Activated T-cell treated with anti-CD3 and anti-CD28 coated beads for 4 hours (primary cell): ENCODE measurements around the gene FMNL2.
"Not testable (repeated sequence)": the region's sequence is repeated elsewhere in the genome, so short reads cannot be mapped to it uniquely, and the experiment has no call there.

ENCODE experiments used
- DNase-seq: peaks from one replicate; pipeline ENCODE4 v3.0.0-alpha.2; 2020

The FMNL2 gene

DNA sequence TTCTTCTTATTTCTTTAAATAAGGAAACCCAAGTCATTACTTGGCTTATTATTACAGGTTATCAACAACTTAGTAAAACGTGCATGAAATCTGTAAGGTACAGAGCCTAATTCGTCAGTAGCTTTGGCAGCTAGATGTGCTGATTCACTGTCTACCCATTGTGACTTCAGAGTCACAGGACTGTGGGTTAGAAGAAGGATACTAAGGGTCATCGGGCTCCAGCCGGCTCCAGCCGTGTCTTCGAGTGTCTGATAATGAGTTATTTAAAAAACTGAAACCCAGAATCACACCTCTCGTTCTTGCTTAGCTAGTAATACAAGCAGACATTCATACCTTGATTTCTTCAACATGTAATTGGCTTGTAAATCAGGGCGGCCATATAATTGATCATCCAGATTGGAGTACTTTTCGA, 170.5 kb downstream of the FMNL2 start:
- no peak for DNase-seq

DNA sequence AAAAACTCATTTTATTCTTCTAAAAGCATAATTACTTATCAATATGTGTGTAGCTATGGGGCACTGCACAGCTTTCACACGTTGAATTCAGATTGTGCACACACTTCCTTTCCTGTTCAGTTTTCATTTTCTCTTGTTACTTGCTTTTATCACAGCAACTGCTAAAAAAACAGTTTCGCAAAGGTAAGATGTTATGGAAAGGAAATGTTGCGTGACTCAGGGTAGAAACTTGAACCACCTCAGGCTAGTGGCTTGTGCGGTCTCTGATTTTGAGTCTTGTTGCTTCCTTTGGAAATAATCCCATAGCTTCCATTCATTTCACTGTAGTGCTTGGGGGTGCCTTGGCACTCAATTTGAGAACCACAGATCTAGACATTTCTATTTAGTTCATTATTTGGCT, 171.9 kb downstream of the FMNL2 start:
- DNase-seq: no peak

DNA sequence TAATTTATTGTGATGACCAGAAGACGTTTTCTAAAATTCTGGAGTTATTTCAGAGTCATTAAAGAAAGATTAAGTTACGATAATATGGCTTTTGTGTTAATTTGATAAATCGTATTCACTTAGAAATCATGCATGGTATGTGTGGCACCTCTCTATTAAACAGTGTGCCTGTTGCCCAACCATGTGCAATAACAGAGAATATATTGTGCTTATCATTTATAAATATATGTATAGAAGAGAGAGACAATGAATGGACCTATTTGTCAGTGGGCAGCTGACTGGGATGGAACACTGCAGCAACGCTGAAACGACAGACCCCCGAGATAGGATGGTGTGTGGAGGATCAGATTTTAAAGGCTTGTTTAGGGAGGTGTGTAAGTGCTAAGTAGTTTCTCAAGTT, 172.9 kb downstream of the FMNL2 start:
- no peak for DNase-seq

DNA sequence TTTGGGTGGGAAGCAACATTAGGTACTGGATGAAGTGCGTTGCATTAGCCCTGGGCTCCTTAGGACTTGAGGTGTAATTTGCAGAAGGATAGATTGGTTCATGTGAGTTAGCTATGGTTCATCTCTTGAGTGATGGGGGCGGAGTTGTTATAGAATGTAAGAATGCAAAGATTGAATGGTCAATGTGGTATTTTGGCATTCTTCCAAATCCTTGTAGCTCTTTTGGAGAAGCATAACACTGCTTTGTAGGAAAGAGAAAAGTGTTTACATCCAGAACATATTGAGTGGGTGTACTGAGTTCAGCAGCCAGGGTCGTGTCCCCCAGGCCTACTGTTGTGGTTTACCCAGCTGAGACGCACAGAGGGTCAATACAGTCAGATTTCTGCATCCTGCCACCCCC, 173.5 kb downstream of the FMNL2 start:
- DNase-seq: no peak

DNA sequence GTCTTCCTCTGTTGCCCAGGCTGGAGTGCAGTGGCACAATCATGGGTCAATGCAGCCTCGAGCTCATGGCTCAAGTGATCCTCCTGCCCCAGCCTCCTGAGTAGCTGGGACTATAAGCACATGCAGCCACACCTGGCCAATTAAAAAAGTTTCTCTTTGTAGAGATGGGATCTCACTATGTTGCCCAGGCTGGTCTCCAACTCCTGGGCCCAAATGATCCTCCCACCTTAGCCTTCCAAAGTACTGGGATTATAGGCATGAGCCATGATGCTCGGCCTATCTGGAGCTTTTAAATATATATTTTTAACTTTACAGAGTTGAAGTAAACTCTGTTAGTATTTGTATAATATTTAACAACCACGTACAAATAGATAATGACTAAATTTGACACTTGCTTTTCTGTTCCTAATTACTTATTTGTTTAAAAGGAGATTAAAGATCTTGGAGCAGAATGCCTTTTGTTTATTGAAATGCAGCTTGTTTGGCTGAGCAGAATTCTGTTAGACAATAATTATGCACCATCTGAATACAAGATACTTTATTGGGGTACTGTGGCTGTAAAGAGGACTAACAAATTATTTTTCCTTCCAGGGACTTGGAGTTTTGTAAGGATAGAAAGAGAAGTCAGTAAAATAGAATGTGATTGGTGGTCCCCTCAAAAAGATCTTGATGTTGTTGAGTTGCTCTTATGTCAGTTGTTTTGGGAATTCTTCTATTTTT, 175.0 kb downstream of the FMNL2 start:
- no peak for DNase-seq

DNA sequence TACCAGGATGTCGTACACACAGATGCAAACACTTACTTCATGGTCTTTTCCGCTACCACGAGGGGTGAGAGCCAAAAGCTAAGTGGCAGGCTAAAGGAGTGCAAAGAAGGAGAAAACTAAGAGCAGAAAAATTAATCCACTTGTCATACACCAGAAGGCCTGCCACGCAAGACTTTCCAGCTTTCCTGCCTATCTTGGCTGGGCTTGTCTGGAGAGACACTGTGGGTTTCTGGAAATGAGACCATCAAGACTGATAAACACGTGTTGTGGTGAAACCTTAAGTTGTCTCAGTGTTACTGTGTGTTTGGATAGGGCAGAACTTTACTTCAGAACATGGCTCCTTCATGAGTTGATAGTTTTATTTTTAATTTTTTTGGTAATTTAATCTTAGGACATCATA, 175.6 kb downstream of the FMNL2 start:
- DNase-seq: no peak

DNA sequence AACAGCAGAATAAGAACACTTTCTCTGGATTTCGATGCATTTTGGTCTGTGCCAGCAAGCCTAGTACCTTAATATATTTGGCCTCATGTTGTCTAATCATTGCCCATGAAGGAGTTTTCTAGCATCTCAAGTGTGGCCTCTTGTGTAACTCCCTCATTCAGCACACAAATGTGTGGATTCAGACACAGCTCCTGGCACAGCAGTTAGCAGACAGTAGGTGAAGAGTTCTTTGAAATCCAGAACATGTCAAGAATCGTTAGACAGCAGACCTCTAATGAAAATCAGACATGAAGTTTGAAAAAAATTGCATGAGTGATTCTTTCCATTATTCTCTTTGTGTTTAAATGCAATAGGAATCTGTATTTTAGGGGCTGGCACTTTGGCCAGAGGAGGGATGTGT, 177.0 kb downstream of the FMNL2 start:
- no peak for DNase-seq

DNA sequence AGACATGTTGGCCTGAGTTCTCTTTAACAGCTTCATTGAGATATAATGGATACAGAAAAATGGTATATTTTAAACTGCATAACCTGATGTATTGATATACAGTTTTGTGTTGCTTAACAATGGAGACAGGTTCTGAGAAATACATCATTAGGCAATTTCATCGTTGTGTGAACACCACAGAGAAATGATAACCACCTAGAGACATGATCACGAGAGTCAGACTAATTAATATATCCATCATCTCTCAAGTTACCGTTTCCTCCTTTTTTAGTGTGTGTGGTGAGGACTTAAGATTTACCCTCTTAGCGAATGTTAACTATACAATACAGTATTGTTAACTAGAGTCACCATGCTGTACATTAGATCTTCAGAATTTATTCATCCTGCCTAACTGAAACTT, 178.1 kb downstream of the FMNL2 start:
- no peak for DNase-seq

DNA sequence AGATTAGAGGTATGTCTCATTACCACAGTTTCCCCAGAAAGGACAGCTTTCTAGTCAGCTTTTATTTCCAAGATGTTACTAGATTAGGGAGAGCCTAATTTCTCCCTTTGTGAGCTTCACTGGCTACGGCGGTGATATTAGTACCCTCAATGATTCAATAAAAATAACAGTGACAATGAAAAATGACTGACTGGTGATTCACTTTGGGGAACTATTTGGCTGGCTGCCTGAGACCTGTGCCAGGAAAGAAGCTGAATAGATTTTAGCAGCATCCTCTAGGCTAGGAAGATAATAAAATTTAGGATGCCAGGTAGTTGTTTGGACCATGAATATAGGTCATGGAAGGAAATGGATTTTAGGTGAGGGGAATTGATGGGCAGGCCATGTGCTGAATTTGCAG, 178.7 kb downstream of the FMNL2 start:
- no peak for DNase-seq

DNA sequence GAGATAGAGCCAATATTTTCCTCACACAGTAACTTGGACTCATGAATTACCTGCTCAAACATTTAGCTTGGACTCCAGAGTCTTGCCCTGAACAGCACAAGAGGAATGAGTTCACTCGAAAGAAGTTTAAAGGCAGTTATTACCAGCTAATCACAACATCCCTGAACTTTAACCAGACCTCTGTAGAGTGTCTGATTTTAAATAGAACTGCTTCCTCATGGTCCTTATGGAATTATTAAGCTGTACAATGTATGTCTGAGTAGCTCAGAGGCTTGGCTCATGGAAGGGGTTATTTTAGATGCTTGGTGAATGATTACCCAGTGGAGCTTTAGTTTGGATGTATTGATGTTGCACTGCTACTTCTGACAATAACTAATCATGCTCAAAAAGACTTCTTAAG, 183.1 kb downstream of the FMNL2 start:
- DNase-seq: no peak

DNA sequence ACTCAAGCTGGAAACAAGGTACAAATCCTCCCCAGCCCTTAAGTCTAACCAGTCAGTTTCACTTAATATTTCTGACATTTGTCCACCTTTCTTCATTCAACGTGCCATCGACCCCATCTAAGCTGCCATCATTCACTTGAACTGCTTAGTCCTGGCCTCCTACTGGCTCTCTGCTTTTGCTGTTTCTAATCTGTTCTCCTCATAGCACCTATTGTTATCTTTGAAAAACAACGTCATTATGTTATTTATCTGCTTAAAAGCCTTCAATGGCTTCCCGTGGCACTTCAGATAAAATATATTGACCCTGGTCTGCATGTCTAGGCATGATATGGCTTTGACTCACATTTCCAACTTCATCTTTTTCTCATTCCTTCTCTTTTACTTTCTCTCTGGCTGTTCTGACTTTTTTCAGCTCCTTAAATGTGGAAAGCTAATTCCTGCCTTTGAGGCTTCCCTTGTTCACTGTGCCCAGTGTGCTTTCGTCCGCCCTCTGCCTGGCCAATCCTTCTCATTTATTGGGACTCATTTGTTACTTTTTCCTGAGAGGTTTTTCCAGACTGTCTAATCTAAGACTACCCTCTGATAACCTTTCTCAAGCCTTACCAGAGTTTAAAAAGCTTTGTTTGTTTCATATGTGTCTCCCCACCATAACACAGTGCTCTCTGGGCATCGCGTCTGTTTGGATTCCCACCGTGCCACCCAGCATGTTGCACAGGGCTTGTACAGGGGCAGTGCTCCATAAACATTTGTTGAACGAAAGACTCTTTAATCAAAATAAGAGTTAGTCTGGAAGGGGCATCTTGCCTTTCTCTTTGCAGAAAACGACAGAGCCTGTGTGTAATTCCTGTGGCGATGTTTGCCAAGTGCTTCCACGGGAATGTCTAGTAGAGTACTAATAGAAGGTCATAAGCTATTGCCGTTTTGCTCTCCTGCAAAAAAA, 183.9 kb downstream of the FMNL2 start:
- DNase-seq: no peak

DNA sequence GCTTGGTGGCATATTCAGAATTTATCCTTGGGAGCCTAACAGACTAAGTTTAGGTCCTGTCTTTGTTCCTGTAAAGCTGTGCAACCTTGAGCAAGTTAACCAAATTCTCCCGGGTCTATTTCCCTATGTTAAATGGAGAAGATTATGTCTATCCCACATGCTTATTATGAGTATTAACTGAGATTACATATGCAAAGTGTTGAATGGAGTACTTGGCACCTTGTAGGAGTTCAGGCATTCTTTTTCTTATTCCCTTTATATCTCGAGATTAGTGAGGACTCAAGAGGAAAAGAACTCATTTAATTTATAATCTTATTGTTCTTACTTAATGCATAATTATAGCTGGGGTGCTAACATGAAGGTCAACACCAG, 184.6 kb downstream of the FMNL2 start:
- DNase-seq: no peak

DNA sequence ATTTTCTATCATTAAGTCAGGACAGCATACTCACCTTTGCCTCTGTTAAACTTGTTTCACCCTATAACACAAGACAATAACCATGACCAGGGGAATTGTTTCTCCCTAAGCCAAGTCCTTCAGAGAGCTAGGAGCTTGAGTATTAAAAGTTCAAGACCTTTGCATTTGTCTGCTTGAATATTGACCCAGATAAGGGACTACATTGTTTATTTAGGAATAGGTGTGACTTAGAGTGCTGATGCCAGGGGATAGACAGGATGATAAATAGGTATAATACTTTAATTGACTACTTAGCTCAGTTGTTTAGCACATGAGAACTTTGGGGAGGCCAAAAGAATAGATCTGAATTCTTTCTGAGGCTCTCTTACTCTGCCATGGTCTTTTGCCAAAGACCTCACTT, 185.8 kb downstream of the FMNL2 start:
- no peak for DNase-seq

DNA sequence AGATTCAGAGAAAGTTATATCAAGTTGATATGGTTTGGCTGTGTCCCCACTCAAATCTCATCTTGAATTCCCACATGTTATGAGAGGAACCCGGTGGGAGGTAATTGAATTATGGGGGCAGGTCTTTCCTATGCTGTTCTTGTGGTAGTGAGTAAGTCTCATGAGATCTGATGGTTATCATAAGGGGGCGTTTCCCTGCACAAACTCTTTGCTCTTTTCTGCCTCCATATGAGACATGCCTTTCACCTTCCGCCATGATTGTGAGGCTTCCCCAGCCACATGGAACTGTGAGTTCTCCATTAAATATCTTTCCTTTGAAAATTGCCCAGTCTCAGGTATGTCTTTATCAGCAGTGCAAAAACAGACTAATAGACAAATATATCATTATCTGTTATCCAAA, 187.5 kb downstream of the FMNL2 start:
- DNase-seq: not testable (repeated sequence)

DNA sequence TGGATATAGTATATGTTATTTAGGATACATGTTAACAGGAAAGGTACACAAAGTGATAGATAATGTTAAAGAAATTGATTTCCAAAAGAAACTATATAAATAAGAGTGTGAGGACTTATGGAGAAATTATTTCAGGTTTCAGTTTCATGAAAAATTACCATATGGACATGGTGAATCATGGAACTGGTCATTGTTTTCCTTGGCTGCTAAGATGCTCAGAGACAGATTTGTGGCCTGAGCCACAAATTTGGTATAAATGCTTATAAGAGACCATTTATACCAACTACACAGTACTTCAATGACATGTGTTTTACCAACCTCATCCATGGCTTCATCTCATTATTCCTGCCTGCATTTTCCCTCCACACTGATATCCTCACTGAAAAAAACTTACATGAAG, 188.1 kb downstream of the FMNL2 start:
- no peak for DNase-seq

DNA sequence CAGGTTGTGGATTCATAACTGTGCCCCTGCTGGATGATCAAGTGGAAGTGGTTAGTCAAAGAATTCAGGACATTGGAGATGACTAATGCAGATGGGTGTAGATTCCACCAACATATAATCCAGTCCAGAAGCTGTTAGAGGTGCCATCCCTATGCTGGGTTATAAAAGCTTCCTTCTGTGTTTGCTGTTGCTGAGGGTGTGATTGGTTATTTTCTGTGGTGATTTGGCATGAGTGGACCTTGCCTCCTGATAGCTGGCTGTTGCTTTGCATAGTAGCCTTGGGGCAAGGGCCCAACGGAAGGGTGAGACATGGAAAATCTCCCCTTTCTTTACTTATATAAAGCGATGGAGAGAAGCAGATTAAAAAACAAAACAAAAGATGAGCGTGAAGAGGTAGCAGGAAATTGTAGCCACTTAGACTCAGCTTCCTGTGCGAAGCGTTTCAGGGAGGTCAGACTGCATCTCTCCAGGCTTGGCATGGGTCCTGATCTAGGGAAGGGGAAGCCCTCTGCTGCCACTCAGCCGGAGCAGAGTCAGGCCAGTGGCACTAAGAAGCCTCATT, 190.4 kb downstream of the FMNL2 start:
- DNase-seq: no peak

DNA sequence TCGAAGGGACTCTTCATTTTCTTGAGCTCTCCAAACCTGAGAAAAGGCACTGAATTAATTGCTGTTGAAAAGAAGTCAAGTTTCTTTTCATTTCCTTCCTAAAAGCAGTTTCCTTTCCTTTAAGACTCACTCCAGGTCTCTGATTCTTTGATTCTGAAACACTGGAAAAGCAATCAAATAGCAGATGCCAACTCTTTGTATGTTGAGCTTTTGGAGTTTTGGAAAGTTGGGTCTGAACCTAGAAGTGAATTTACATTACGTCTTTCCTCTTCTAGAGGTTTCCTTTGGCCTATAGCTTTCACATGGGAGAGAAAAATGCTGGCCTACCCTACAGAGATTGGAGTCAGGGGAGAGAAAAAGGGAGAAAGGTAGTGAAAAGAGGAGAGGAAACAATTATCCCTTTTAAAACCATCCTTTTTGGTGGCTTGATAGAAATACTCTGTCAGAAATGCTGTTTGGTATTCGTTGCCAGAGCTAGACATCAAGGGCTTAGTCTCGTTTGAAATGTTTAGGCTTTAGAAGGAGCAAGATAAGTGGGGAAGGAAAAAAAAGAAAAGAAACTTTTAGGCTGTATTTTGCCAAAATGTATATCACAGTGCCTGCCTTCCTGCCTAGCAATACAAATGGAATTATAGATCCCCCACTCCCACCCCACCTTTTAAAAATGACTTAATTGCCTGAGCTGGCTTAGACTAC, 194.6 kb downstream of the FMNL2 start:
- no peak for DNase-seq

DNA sequence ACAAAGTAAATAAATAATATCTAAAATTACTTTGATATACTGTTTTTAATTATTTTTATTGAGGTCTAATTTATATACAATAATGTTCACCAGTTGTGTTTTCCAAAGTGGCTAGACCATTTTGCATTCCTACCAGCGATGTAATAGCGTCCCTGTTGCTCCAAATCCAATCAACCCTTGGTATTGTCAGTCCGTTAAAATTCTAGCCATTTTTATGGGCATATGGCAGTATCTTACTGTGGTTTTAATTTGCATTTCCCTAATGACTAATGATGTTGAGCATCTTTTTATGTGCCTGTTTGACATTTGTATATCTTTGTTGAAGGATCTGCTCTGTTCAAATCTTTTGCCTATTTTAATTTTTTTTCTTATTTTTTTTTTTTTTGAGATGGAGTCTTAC, 197.3 kb downstream of the FMNL2 start:
- DNase-seq: no peak

DNA sequence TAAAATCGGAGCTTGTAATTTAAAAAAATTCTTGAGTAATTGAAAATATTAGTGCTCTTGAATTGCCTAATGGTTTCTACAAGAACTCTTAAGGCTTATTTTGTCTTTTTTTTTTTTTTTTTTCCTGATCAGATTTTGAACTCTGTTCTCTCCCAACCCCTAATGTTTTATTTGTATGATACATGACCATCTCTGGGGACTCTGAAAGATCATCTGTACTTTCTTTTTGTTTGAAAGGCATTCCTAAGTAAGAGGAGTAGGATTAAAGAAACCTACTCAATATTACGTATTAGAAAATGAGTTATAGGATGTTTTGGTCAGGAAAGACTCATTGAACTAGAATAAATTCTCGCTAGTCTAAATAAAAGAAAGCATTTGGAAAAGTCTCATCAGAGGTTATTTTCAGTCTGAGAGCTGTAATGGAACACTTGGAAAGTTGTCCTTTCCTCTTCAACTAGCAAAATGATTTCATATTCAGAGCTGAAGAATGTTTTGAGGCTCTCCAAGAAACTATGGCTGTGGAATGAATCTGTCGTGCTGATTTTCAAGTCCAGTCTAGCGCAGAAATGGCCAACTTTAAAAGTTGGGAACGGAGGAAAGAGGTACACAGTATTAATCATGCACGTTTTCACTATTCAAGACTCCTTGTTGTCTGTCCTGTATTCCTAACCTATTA, 199.6 kb downstream of the FMNL2 start:
- DNase-seq: no peak

DNA sequence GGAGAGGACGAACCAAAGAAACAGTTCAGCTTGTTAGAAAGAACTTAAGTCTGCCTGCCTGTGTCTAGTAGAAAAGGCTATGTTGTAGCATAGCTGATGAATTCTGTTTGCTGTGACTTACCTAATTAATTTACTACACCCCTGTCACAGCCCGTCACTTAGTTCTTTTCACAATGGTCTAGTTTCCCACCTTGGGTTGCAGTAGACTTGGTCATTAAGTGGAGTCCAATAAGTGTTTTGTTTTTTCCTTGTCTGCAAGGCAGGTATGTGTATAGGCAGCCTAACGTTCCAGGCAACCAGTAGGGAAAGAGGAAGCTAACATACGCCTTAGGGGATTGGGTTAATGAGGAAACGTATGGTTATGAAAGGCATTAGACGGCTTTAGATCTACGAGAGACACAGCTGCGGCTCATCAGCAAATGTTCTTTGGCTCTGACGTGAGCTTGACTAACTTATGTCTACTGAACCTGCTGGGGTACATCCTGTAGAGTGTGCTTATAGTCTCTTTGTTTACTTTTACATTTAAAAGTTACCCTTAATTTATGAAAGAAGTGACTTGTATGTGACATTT, 202.2 kb downstream of the FMNL2 start:
- DNase-seq: no peak

DNA sequence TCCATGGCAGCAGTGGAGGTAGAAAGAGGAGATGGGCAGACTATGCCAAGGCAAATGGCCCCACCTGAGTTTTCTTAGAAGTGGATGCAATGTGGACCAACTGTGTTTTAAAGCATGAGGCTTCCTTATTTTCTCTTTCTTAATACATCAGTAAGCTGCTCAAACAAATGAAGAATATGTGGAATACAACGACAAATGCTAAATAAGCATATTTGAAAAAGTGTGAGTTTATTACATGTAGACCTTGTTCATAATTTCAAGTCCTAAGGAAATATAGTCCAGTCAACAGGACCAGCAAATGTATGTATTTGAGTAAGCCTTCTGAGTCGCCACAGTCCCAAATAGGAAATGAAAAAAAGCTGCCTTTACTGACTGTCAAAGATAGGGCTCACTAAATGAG, 204.4 kb downstream of the FMNL2 start:
- DNase-seq: no peak

DNA sequence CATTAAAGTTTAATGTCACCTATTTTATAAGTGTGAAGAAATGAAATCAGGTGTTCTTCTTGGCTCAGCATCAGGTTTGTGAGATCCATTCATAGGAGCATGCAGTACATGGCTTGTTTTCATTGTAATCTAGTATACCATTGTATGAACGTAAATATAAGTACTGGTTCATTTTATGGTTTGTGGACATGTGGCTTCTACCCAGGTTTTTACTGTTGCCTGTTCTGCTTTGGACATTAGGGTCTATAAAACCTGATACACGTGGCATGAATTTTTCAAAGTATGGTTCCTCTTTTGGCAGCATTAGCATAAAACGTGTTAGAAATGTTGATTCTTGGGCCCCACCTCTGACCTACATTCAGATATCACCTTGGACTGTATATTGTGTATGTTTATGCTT, 206.7 kb downstream of the FMNL2 start:
- no peak for DNase-seq
